HG03457 (cell line): ENCODE data around the gene ZNF142.
"Not testable (repeated sequence)": the region's sequence is repeated elsewhere in the genome, so short reads cannot be mapped to it uniquely, and the experiment has no call there.

Experiments used
- ATAC-seq: cut with Tn5 transposase; IDR thresholded peaks from one replicate; pipeline ENCODE4 v1.9.1; 2021; ENCODE audit warnings: moderate number of reproducible peaks; ENCODE audit not compliant: unreplicated experiment

ZNF142 gene, protein sequence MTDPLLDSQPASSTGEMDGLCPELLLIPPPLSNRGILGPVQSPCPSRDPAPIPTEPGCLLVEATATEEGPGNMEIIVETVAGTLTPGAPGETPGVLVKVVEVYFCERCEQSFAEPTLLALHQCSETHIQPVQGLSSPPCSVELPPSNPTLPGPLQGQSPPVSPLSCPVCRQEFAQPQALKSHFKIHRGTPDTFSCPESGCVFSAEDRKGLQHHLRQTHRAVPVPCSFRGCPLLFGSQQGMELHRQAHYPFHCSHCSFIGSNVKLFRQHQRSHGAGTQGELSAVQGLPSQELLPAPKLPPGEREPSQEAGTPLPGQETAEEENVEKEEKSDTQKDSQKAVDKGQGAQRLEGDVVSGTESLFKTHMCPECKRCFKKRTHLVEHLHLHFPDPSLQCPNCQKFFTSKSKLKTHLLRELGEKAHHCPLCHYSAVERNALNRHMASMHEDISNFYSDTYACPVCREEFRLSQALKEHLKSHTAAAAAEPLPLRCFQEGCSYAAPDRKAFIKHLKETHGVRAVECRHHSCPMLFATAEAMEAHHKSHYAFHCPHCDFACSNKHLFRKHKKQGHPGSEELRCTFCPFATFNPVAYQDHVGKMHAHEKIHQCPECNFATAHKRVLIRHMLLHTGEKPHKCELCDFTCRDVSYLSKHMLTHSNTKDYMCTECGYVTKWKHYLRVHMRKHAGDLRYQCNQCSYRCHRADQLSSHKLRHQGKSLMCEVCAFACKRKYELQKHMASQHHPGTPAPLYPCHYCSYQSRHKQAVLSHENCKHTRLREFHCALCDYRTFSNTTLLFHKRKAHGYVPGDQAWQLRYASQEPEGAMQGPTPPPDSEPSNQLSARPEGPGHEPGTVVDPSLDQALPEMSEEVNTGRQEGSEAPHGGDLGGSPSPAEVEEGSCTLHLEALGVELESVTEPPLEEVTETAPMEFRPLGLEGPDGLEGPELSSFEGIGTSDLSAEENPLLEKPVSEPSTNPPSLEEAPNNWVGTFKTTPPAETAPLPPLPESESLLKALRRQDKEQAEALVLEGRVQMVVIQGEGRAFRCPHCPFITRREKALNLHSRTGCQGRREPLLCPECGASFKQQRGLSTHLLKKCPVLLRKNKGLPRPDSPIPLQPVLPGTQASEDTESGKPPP (N-terminal part only)

DNA sequence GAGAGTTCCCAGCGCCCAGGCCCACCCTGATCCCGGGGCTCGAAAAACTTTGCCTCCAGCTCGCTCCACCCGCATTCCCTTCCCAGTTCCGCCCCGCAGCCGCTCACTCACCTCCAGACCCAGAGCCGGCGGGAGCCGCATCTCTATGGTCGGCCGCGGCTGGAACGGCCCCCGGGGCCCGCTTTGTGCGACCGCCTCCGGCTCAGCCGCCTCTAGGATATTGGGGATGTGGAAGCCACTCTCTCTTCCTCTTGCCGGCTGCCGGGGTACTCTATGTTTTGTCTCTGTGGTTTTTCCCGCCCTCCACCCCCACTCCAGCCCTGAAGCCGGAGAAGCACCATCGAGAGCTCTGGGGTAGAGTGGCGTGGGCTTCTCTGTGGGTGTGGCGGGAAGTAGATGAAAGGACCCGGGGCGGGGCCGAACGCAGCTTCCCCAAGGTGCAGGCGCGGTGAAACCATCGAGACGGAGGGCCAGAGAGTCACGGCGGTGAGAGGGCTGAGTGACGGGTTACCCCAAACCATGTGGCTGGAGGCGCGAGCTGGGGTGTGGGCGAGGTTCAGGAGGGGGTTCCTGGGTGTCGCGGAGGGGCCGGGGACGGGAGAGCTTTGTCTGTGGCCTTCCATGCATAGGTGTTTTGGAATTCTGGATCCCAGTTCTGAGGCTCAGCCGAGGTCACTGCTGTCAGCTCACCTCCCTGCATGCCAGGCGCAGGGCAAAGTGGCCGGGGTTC is at the start of gene ZNF142, which contains the start of gene BCS1L:
ZNF142 (minus strand) TSS at position 366 of the 730 bp plus-strand sequence. CDS start 3,194 bp downstream, outside the sequence.
BCS1L (plus strand) TSS at position 426 of the 730 bp plus-strand sequence. CDS start 1,305 bp downstream, outside the sequence.
- peak; percentile 86 for ATAC-seq

DNA sequence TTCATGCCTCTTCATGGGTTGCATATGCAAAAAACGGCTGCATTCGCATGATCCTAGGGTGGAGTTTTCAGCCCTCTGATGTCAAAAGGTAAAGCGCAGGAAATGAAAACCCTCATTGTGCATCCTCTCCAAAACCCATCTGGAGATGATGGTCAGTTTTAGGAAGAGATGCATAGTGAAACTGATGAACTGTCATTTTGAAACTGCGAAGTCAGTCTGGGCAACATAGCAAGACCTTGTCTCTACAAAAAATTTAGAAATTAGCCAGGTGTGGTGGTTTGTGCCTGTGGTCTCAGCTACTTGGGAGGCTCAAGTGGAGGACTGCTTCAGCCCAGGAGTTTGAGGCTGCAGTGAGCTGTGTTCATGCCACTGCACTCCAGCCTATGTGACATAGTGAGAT is 48.7 kb upstream of the ZNF142 start:
- ATAC-seq, result no peak

DNA sequence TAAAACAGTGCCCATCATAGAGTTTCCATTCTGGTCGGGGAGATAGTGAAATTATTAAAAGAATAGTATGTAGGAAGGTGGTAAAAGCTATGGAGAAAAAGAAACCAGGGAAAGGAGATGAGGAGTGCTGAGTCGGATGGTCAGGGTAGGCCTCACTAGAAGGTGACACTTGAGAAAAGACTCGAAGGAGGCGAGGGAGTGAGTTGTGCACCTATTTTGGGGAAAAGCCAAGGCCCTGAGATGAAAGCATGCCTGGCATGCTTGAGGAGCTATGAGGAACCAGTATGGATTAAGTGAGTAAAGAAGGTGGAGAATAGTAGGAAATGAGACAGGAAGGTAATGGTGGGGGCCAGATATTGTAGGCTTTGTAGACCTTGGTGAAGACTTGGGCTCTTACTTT is 43.9 kb upstream of the ZNF142 start:
- ATAC-seq, result no peak

DNA sequence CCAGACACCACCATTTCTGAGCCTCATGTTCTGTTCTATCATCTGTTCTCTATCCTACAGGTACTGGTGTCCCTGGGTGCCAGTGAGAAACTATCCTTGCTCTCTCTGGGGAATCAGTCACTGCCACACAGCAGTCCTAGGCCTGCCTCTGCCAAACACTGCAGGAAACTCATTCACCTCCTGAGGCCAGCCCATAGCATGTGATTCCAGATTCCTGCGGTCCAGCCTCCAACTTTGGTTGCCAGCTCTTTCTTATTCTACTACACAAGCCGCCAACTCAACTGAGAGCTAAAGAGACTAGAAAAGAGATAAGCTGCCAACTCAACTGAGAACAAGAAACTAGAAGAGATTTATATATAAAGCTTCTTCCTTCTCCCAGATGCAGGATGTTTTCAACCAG is 42.4 kb upstream of the ZNF142 start:
- ATAC-seq, result no peak

DNA sequence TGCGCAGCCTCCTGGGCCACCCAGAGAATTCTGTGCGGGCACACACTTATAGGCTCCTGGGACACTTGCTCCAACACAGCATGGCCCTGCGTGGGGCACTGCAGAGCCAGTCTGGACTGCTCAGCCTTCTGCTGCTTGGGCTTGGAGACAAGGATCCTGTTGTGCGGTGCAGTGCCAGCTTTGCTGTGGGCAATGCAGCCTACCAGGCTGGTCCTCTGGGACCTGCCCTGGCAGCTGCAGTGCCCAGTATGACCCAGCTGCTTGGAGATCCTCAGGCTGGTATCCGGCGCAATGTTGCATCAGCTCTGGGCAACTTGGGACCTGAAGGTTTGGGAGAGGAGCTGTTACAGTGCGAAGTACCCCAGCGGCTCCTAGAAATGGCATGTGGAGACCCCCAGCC is 39.5 kb upstream of the ZNF142 start:
- no peak for ATAC-seq

DNA sequence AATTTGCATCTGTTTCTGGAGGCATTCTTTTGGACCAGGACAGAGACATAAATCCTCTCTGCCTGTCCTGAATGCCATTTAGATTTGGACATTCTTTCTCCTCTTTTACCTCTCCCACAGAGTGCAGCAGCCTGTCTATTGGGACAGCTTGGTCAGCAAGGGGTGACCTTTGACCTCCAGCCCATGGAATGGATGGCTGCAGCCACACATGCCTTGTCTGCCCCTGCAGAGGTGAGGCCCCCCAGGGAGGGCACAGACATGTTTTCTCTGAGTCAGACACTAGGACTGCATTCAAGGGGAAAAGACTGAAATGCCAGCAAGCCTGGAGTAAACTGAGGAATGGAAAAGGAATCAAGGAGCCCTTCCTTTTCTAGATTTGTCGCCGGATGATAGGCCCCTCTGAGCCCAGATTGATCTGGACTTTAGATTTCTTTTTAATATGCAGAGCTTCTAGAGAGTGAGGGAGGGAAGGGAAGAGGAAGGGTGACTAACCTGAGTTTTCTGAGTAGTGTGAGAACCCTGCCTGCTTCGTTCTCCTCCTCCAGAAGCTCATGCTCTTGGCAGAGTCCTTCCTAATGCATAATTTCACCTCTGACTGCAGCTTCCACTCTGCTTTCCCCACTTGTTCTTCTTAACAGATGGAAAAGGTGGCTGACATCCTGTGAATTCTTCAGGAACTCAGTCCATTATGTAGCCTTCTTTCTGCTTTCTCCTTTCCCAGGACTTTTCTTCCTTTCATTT is 35.2 kb upstream of the ZNF142 start:
- no peak for ATAC-seq

DNA sequence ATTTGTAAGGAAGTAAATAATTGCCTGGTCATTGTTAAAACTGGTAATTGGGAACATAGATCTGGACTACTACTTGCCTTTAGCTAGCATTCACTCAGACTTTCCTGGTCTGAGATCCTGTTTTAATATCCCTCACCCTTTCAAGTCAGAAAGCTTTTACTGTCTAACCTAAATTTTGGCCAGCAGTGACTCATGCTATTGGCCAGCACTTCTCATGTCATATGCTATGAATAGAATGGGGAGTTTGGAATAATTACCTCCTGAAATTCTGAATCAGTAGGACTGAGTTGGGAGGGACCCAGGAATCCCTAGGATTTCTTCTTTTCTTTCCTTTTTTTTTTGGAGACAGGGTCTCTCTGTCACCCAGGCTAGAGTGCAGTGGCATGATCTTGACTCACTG is 31.8 kb upstream of the ZNF142 start:
- ATAC-seq, result no peak

DNA sequence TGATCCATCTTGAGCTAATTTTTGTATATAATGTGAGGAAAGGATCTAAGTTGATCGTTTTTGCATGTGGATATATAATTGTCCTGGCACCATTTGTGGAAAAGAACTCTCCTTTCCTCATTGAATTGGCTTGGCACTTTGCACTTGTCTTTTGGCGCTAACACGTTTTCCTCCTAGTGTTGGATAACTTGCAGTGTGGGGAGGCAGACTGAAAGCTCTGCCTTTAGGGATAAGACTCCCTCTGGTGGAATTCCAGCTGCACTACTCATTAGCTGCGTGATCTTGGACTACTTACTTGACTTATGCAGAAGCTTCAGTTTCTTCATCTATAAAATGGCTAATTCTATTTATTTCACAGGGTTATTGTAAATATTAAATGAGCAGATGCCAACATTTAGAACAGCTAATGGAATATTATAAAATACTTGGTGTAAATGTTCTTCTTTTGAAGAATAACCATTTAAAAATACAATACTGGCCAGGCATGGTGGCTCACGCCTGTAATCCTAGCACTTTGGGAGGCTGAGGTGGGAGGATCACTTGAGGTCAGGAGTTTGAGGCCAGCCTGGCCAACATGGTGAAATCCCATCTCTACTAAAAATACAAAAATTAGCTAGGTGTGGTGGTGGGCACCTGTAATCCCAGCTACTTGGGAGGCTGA is 28.1 kb upstream of the ZNF142 start:
- ATAC-seq, result not testable (repeated sequence)

DNA sequence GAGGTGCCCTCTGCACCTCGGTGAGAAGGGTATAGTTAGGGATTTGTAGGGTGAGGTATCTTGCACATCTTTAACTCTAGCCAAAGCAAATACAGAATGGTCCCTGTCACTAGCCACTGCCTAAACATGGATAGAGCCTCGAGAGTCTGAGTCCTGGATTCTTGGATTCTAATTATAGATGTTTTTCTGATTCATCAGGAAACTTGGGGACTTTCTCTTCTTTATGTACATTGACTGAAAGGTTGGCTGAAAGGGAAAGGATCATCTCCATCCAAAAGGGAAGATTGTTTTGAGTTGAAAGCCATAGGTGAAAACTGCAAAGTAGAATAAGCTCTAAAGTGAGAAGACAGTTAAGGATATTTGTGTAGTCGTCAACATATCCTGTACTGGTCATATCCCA is 20.6 kb upstream of the ZNF142 start:
- no peak for ATAC-seq

DNA sequence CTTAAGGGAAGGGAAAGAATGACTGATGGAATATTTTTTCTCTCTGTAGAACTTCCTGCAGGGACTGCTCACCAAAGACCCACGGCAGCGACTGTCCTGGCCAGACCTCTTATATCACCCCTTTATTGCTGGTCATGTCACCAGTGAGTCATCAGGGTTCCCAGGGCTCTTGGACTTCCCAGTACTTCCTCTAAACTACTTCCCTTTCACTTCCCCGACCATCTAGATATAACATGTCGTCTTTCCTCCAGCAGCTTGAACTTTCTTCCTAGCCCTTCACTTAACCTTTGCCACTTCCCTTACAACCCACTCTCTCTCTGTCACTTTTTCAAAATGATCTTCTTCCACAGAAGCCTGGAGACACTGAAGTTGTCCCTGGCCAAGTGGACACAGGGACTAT is 19.7 kb upstream of the ZNF142 start:
- no peak for ATAC-seq

DNA sequence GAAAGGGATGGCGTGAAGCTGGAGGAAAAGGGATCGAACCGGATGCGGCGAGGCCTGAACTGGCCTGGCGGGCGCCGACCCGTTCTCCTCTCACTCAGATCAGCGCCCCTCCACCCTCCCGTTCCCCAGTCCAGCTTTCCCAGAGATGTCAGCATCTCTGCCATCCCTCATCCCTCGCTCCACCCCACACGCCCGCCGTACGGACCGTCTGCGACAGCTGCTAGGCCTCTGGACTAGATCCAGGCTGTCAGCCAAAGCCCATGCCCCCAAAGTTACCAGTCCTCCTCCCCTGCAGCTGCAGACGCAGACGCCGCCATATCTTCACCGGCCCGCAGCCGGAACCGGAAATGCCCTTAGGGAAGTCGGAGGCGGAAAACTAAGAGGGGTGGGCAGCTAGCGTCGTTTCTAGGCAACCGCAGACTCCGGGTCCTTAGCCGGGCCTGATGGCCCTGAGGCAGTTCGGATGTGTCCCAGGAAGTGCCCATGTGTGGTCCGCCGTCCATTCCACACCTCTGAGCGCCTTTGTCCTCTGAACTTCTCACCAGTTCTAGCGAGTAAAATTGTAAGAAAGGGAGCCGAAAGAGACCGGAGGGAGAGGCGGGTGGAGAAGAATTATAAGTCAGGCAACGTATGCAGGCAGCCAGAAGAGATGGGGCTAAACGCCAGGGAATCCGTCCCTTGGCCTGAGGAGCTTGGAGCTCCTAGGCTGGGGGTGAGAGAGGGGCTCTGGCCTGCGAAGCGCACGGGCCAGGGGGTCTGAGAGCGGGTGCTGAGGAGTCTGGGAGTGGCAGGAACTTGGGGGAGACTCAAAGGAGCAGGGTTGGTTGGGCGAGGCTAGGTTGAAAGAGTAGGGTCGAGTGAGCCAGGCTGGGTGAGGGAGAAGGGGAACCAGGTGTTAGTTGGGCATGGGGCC is 12.5 kb upstream of the ZNF142 start, which contains the start of the genes RNF25 and STK36:
RNF25 (minus strand) TSS at position 349 of the 913 bp plus-strand sequence; CDS start at position 317, 32 bp downstream.
STK36 (plus strand) TSS at position 433 of the 913 bp plus-strand sequence. CDS start 744 bp downstream, outside the sequence.
- ATAC-seq, result peak; percentile 95

DNA sequence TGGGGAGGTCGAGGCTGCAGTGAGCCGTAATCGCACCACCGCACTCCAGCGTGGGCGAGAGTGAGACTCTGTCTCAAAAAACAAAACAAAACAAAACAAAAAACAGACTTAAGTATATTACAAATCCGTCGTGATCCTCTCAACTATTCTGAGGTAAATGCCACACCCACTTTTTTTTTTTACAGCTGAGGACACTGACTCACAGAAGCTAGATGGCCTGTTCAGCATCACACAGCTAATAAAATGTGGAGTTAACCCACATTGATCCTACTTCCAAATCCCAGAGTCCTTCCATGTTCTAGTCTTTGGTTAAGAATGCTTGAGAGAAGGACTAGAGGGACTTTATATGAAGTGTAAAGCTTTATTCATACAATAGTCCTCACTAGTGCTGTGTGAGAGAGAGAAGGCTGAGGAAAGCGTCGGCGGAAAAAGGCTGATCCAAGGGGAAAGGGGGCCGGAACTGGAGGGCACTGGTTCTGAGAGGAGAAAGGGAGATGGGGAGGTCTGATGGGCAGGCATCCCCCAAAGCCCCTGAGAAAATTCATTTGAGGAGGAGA is 11.8 kb upstream of the ZNF142 start:
- ATAC-seq, result no peak

DNA sequence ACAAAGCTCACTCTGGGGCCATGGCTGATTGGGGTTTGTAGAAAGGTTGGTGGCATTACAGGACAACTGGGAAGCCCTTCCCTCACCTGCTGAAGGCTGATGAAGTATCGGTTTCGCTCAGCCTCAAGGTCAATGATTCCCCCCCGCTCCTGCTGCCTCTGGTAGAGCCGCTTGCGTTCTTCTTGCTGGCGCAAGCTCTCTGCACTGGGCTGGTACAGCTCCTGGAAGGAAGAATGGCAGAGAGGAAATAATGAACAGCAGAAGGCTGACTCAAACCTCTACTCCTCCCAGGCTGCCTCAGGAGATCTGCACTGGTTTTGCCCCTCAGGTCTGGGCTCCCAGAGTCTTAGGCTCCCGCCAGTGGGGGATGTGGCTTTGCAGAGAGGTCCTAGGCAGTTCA is 5.2 kb upstream of the ZNF142 start:
- ATAC-seq, result no peak

DNA sequence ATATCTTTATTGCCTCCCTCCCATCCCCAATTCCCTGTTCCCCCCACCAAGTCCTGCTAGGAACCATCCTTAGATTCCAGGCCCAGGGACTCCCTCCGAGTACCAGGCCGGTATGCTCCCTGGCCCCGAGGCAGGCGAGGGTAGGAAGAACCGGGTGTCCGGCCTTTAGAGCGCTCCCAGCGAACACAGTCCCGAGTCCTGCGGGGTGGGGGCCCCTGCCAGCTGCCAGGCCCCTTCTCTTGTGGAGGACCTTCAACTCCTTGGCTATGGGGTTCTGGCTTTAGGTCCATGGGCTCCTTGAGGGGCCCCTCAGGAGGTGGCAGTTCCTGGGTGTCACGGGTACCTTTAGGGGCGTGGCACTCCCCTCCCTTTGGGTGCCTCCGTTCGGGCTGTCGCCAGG is 4.5 kb upstream of the ZNF142 start:
- no peak for ATAC-seq

DNA sequence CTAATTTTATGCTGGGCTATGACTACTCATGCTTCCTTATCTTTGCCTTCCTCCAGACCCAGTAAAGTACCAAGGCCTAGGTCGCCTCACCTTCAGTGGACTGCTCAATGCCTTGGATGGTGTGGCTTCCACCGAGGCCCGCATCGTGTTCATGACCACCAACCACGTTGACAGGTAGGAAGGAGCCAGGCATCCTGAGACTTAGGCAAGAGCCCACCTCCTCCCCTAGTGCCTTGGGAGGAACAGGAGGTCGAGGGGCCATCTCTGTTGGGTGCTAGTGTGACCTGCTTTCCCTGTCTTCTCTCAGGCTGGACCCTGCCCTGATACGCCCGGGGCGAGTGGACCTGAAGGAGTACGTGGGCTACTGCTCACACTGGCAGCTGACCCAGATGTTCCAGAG is 3.4 kb upstream of the ZNF142 start:
- ATAC-seq, result no peak

DNA sequence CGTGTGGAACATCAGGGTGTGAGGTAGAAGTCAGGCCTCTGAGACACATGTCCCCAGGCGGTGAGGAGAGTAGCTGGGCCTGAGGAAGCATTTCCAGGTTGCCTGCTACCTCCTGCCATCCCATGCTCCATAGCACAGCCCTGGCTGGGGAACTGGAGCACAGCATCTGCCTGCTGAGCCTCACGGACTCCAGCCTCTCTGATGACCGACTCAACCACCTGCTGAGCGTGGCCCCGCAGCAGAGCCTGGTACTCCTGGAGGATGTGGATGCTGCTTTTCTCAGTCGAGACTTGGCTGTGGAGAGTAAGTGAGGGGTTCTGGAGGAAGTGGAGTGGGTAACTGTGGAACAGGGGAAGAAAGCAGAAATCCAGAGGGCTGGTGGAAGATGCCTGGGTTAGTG is 3.0 kb upstream of the ZNF142 start:
- no peak for ATAC-seq

DNA sequence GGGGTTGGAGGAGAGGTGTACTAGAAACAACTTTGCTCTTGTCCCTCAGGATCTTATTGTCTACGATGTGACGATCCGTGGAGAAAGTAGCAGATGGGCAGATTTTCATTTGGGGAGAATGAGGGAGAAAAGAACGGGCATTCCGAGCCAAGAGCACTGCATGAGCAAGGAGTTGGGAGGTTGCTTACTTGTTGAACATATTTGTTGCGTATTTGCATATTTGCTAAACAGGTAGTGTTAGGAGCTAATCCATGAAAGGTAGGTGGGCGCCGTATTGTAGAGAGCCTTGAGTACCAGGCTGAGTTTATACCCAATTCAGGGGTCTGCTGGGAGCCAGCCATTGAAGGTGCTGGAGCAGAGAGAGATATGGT is 550 bp upstream of the ZNF142 start:
- no peak for ATAC-seq
